ENCODE results near the gene NSMF. TPM values are rescaled to one million over a fixed set of nuclear protein-coding genes. Genes with fewer than 3 reads are reported as not detected.

NSMF gene
- total and polyA plus RNA-seq, 2 of the 4 experiments (the other 2 are of a cell fraction), result 7.7 to 40.9 TPM

GRCh38 chr9:137438591-137439157, 20.5 kb downstream of the NSMF start:
- Histone ChIP-seq H3K36me3 (ENCODE audit: control insufficient read depth, insufficient read depth, low read length) (no peaks in the 10 kb centered on the region), H2AK9ac (replicated peaks; ENCODE audit: low read depth, low read length, poor library complexity) (no peak overlapping the region), H3K9me3 (ENCODE audit: control insufficient read depth, insufficient read depth, low read length) (no peaks in the 10 kb centered on the region), H2BK15ac (ENCODE audit: low read depth, low read length) (no peak overlapping the region), H3K27me3 (ENCODE audit: control insufficient read depth, insufficient read depth, low read length) (peaks cover 3% of the 10 kb centered on the region; the same call in 1 of the 2 replicates), H4K20me1 (ENCODE audit: insufficient read depth, low read length) (no peaks in the 10 kb centered on the region), H3K79me1 (ENCODE audit: low read depth in 1 of 2, low read length in 2 of 2) (no peaks in the 10 kb centered on the region), H3K9ac (ENCODE audit: low read depth, low read length) (no peak overlapping the region), H3K23ac (ENCODE audit: low read depth, low read length) (no peak overlapping the region), H2AK5ac (ENCODE audit: low read depth, low read length) (no peak overlapping the region), H3K4me3 (ENCODE audit: insufficient read depth, low read depth, low read length) (no peak overlapping the region), H4K8ac (ENCODE audit: low read depth in 2 of 2, low read length in 2 of 2) (no peak overlapping the region), H3K4me1 (ENCODE audit: control insufficient read depth, insufficient read depth, low read length) (peaks cover 3% of the 10 kb centered on the region), H4K91ac (ENCODE audit: insufficient read depth, low read depth, low read length) (no peak overlapping the region), H3K4ac (ENCODE audit: low read depth, low read length) (no peak overlapping the region), H3K18ac (ENCODE audit: low read depth, low read length) (no peak overlapping the region), H2BK5ac (ENCODE audit: low read depth, low read length, poor library complexity, severe bottlenecking) (no peak overlapping the region), H3K4me2 (ENCODE audit: low read depth, low read length) (no peak overlapping the region), H3K27ac (ENCODE audit: insufficient read depth, low read length) (no peak overlapping the region), H2BK120ac (ENCODE audit: low read depth, low read length) (no peak overlapping the region), H4K5ac (ENCODE audit: low read depth, low read length) (no peak overlapping the region), H2BK20ac (ENCODE audit: low read depth, low read length) (no peak overlapping the region), H3K9me1 (ENCODE audit: insufficient read depth, low read length) (no peaks in the 10 kb centered on the region), H2AFZ (replicated peaks; ENCODE audit: low read length, poor library complexity) (no peak overlapping the region), H3K14ac (replicated peaks; ENCODE audit: low read depth, low read length) (no peak overlapping the region), H3K56ac (ENCODE audit: extremely low read depth, insufficient read depth, low read length) (no peak overlapping the region)
- TF ChIP-seq NFE2L2 (IDR thresholded peaks at IDR 0.05; ENCODE audit: low read depth, low read length) (no peak), RFX5 (IDR thresholded peaks at IDR 0.05; ENCODE audit: low read depth, low read length) (no peak), CTCF (conservative IDR thresholded peaks at IDR 0.05; ENCODE audit: low read depth, low read length) (no peak), BHLHE40 (IDR thresholded peaks at IDR 0.05; ENCODE audit: low read depth, low read length) (no peak), POLR2A (IDR thresholded peaks at IDR 0.05; ENCODE audit: low read depth, low read length) (no peak)
- dilution Hi-C loops (cut with HindIII; ENCODE audit: low sequenced_read_pairs, unreplicated experiment), result no loop called here
- DNase-seq (no peak), ATAC-seq (ENCODE audit: low read depth) (no peak)
- BruUV-seq (replicated peaks), result no TSS peak
- intact Hi-C loops (cut with micrococcal nuclease), result no loop called here
- CTCF ChIA-PET, result no interaction called here
- in situ Hi-C loops (cut with MboI; ENCODE audit: low sequenced_read_pairs), result no loop called here
- WGBS, 2 experiments (ENCODE audit: extremely low coverage in 2 of 2, insufficient read length in 1 of 2), result 86% methylated on average over 1 of the region's 22 CpGs; no CpG with 5 or more reads in 1 of the 2 experiments
- POLR2A ChIA-PET (ENCODE audit: unreplicated experiment), result no interaction called here

Measured in IMR-90 (cell line).